ENCODE results near the gene SLIT3.

SLIT3 gene

GRCh38 chr5:168992687-168993086 lies 308.3 kb downstream of the SLIT3 start (continued):
- no peak for TF ChIP-seq ISL1 (CRISPR knock-in tag; IDR thresholded peaks at IDR 0.05)
- no peak for TF ChIP-seq CSRNP3 (CRISPR knock-in tag; IDR thresholded peaks at IDR 0.05)
- no peak for TF ChIP-seq ZNF565 (CRISPR knock-in tag; conservative IDR thresholded peaks at IDR 0.05; ENCODE audit: low read depth)
- TF ChIP-seq, protein P1, sequence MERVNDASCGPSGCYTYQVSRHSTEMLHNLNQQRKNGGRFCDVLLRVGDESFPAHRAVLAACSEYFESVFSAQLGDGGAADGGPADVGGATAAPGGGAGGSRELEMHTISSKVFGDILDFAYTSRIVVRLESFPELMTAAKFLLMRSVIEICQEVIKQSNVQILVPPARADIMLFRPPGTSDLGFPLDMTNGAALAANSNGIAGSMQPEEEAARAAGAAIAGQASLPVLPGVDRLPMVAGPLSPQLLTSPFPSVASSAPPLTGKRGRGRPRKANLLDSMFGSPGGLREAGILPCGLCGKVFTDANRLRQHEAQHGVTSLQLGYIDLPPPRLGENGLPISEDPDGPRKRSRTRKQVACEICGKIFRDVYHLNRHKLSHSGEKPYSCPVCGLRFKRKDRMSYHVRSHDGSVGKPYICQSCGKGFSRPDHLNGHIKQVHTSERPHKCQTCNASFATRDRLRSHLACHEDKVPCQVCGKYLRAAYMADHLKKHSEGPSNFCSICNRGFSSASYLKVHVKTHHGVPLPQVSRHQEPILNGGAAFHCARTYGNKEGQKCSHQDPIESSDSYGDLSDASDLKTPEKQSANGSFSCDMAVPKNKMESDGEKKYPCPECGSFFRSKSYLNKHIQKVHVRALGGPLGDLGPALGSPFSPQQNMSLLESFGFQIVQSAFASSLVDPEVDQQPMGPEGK (CRISPR knock-in tag; IDR thresholded peaks at IDR 0.05; ENCODE audit: borderline replicate concordance), result no peak
- no peak for TF ChIP-seq GLIS3 (CRISPR knock-in tag; IDR thresholded peaks at IDR 0.05)
- no peak for TF ChIP-seq TOX (CRISPR knock-in tag; IDR thresholded peaks at IDR 0.05; ENCODE audit: borderline replicate concordance)
- TF ChIP-seq SNAI2 (CRISPR knock-in tag; IDR thresholded peaks at IDR 0.05), result no peak
- TF ChIP-seq ZNF70 (CRISPR knock-in tag; IDR thresholded peaks at IDR 0.05), result no peak

- TF ChIP-seq ARNTL (CRISPR knock-in tag; IDR thresholded peaks at IDR 0.05; ENCODE audit: borderline replicate concordance, low read depth) (no peak), POU6F1 (CRISPR knock-in tag; IDR thresholded peaks at IDR 0.05; ENCODE audit: borderline replicate concordance, low read depth) (no peak), CSDC2 (CRISPR knock-in tag; IDR thresholded peaks at IDR 0.05) (no peak), SNAI2 (CRISPR knock-in tag; IDR thresholded peaks at IDR 0.05) (no peak), ZFP3 (CRISPR knock-in tag; IDR thresholded peaks at IDR 0.05) (no peak), ESRRG (CRISPR knock-in tag; IDR thresholded peaks at IDR 0.05) (no peak), ZNF565 (CRISPR knock-in tag; conservative IDR thresholded peaks at IDR 0.05; ENCODE audit: low read depth) (no peak), ISL1 (CRISPR knock-in tag; IDR thresholded peaks at IDR 0.05) (no peak), TOX (CRISPR knock-in tag; IDR thresholded peaks at IDR 0.05; ENCODE audit: borderline replicate concordance) (no peak), ZC3H10 (CRISPR knock-in tag; IDR thresholded peaks at IDR 0.05) (no peak), ZNF70 (CRISPR knock-in tag; IDR thresholded peaks at IDR 0.05) (no peak), BACH2 (CRISPR knock-in tag; IDR thresholded peaks at IDR 0.05; ENCODE audit: borderline replicate concordance) (no peak), RARB (CRISPR knock-in tag; IDR thresholded peaks at IDR 0.05) (no peak)
- TF ChIP-seq, protein P2, sequence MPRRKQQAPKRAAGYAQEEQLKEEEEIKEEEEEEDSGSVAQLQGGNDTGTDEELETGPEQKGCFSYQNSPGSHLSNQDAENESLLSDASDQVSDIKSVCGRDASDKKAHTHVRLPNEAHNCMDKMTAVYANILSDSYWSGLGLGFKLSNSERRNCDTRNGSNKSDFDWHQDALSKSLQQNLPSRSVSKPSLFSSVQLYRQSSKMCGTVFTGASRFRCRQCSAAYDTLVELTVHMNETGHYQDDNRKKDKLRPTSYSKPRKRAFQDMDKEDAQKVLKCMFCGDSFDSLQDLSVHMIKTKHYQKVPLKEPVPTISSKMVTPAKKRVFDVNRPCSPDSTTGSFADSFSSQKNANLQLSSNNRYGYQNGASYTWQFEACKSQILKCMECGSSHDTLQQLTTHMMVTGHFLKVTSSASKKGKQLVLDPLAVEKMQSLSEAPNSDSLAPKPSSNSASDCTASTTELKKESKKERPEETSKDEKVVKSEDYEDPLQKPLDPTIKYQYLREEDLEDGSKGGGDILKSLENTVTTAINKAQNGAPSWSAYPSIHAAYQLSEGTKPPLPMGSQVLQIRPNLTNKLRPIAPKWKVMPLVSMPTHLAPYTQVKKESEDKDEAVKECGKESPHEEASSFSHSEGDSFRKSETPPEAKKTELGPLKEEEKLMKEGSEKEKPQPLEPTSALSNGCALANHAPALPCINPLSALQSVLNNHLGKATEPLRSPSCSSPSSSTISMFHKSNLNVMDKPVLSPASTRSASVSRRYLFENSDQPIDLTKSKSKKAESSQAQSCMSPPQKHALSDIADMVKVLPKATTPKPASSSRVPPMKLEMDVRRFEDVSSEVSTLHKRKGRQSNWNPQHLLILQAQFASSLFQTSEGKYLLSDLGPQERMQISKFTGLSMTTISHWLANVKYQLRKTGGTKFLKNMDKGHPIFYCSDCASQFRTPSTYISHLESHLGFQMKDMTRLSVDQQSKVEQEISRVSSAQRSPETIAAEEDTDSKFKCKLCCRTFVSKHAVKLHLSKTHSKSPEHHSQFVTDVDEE (CRISPR knock-in tag; IDR thresholded peaks at IDR 0.05), result no peak
- TF ChIP-seq, protein P1 (CRISPR knock-in tag; IDR thresholded peaks at IDR 0.05; ENCODE audit: borderline replicate concordance), result no peak
- ATAC-seq, result no peak
These were observed 308.9 kb downstream of the SLIT3 start for GRCh38 chr5:168992016-168992415.

DNA sequence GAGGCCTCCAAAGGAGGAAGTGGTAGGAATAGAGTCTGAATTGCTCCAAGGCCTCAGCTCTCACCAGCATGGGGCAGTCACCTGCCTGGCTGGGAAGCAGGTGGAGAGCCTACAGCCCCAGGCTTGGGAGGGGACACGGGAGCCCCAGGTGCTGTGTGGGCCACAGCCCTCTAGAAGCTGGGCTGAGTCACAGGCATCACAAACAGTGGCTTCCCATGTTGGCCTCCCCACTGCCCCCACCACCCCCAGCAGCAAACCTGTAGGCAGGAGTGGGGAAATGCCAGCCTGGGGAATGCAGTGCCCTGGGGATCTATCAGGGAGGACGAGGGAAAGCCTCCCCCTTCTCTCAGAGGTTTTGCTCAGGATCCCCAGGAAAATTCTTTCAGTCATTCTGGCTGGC lies 309.6 kb downstream of the SLIT3 start:
- TF ChIP-seq BACH2 (CRISPR knock-in tag; IDR thresholded peaks at IDR 0.05; ENCODE audit: borderline replicate concordance), result no peak
- no peak for TF ChIP-seq ISL1 (CRISPR knock-in tag; IDR thresholded peaks at IDR 0.05)
- TF ChIP-seq RARB (CRISPR knock-in tag; IDR thresholded peaks at IDR 0.05), result no peak
- ATAC-seq, result no peak

DNA sequence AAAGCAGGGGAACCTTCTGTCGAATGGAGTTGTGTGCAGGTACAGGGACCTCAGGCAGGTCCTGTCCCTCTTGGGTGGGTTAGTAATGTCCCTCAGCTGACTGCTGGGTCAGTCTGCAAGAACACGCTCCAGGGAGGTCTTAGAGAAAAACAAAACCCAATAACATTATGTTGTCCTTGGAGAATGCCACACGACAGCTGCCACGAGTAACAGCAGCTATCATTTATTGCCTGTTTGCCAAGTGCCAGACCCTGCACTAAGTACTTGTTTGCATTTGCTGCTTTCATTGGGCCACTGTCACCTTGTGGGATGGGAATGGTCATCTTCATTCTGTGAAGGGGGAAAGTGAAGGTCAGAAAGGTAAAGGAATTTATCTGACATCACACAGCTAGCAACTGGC lies 310.3 kb downstream of the SLIT3 start:
- ATAC-seq, result no peak
- TF ChIP-seq CREB5 (CRISPR knock-in tag; IDR thresholded peaks at IDR 0.05; ENCODE audit: low read depth) (no peak), SNAI2 (CRISPR knock-in tag; IDR thresholded peaks at IDR 0.05) (no peak), ZFP3 (CRISPR knock-in tag; IDR thresholded peaks at IDR 0.05) (no peak), POU6F1 (CRISPR knock-in tag; IDR thresholded peaks at IDR 0.05; ENCODE audit: borderline replicate concordance, low read depth) (no peak), ZC3H10 (CRISPR knock-in tag; IDR thresholded peaks at IDR 0.05) (no peak), GLIS3 (CRISPR knock-in tag; IDR thresholded peaks at IDR 0.05) (no peak), BACH2 (CRISPR knock-in tag; IDR thresholded peaks at IDR 0.05; ENCODE audit: borderline replicate concordance) (no peak)
- TF ChIP-seq, protein P2 (CRISPR knock-in tag; IDR thresholded peaks at IDR 0.05), result no peak

All from SK-N-SH treated with all-trans-retinoic acid at 6 μM for 48 hours (cell line).